Activated T-cell treated with anti-CD3 and anti-CD28 coated beads, Interleukin-2, amount 50 U/mL, for 72 hours (primary cell): Measurements from ENCODE around the gene ATG7. TPM values are rescaled to one million over a fixed set of nuclear protein-coding genes. Genes with fewer than 3 reads are reported as not detected.
"Not testable (repeated sequence)": the region's sequence is repeated elsewhere in the genome, so short reads cannot be mapped to it uniquely, and the experiment has no call there.

Source experiments
- ATAC-seq, 2 donors: fragments of 150-1000 bp; cut with Tn5 transposase; replicated peaks in 1 of 2; 2 replicates each; pipeline ENCODE4 v1.10.0; 2021; ENCODE audit warnings: moderate library complexity in 2 of 2, mild to moderate bottlenecking in 1 of 2
- DNase-seq, 2 donors: peaks; one replicate each; pipeline ENCODE4 v3.0.0; 2021 to 2022; ENCODE audit warnings: mixed read lengths in 1 of 2
- H3K27ac Mint-ChIP-seq: one replicate; pipeline ENCODE4 v1.8.0; 2022; ENCODE audit warnings: mild to moderate bottlenecking, moderate library complexity, mixed read lengths
- H3K27me3 Mint-ChIP-seq: one replicate; pipeline ENCODE4 v1.8.0; 2022; ENCODE audit warnings: low read depth, mixed read lengths
- H3K36me3 Mint-ChIP-seq, 2 donors: one replicate each; pipeline ENCODE4 v1.8.0; 2022; ENCODE audit warnings: mixed read lengths in 2 of 2, mild to moderate bottlenecking in 1 of 2; ENCODE audit not compliant: insufficient read depth in 2 of 2
- H3K4me1 Mint-ChIP-seq: one replicate; pipeline ENCODE4 v1.8.0; 2022; ENCODE audit warnings: low read depth, mixed read lengths
- H3K4me3 Mint-ChIP-seq, 2 donors: one replicate each; pipeline ENCODE4 v1.8.0; 2022; ENCODE audit warnings: mild to moderate bottlenecking in 2 of 2, mixed read lengths in 2 of 2, moderate library complexity in 2 of 2
- H3K9me3 Mint-ChIP-seq, 2 donors: one replicate each; pipeline ENCODE4 v1.8.0; 2022; ENCODE audit warnings: mixed read lengths in 2 of 2
- total RNA-seq, 2 donors: library from RNA; stranded (reverse); gene quantifications; one replicate each; pipeline ENCODE4 v1.2.3, GENCODE V29; 2022

The ATG7 gene
- total RNA-seq, 2 donors from 2014 or later: 29.7 to 38.2 TPM

DNA sequence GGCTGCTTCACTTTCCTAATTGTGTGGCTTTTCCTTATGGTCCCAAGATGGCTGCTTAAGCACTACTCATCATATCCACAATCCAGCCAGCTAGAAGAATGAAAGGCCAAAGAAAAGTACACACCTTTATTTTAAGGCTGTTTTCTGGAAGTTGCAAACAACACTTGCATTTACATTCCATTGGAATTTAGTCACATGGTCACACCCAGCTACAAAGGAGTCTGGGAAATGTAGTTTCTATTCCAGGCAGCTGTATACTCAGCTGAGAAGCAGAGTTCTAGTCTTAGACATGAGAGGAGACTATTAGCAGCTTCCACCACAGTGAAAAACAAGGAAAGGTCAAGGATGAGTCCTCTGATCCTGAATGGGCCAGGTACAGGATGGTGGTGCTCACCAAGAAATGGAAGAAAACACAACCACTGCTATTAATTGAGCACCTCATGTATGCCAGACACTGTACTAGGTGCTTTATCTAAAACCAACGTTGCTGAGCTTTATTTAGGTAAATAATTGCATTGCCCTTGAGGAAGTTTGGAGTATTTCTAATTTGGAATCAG lies 28.0 kb upstream of the ATG7 start:
- ATAC-seq (no peak), DNase-seq (no peak)
- no peaks in the 10 kb centered on the region for H3K27me3 Mint-ChIP-seq
- no peak overlapping the region for H3K27ac Mint-ChIP-seq
- H3K36me3 Mint-ChIP-seq: peaks cover 4 to 5% of the 10 kb centered on the region in 2 donors
- peaks cover 18% of the 10 kb centered on the region for H3K4me1 Mint-ChIP-seq
- no peak overlapping the region for H3K4me3 Mint-ChIP-seq
- H3K9me3 Mint-ChIP-seq: peaks cover 4 to 5% of the 10 kb centered on the region in 2 donors

DNA sequence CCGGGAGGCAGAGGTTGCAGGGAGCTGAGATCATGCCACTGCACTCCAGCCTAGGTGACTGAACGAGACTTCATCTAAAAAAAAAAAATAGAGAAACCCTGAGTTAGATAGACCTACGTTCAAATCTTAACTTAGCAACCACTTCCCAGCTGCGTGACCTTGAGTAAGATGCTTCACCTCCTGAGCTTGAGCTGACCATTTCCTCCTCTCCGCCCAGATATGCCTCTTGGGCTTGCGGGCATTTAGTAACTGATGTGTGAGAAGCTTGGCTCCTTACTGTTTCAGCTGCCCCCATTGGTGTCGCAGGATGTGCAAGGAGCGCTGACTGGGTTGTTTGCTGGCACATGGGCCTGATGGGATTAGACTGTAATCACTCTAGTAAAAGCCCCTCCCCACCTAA lies 26.9 kb upstream of the ATG7 start:
- peak in 1 of 2 donors; percentile 16 for ATAC-seq
- Mint-ChIP-seq H3K4me3 (no peak overlapping the region), H3K27ac (no peak overlapping the region), H3K9me3 (peaks cover 5% of the 10 kb centered on the region in 2 donors), H3K4me1 (peaks cover 8% of the 10 kb centered on the region), H3K27me3 (no peaks in the 10 kb centered on the region), H3K36me3 (peaks cover 5 to 7% of the 10 kb centered on the region in 2 donors)
- no peak for DNase-seq

GRCh38 chr3:11245827-11246662 lies 26.2 kb upstream of the ATG7 start:
- ATAC-seq (peak; percentile 32 to 35), DNase-seq (no peak)
- Mint-ChIP-seq H3K4me1 (peaks cover 9% of the 10 kb centered on the region), H3K4me3 (no peak overlapping the region), H3K9me3 (peaks cover 0 to 2% of the 10 kb centered on the region in 2 donors), H3K36me3 (peaks cover 0 to 5% of the 10 kb centered on the region in 2 donors), H3K27me3 (no peaks in the 10 kb centered on the region), H3K27ac (no peak overlapping the region)

DNA sequence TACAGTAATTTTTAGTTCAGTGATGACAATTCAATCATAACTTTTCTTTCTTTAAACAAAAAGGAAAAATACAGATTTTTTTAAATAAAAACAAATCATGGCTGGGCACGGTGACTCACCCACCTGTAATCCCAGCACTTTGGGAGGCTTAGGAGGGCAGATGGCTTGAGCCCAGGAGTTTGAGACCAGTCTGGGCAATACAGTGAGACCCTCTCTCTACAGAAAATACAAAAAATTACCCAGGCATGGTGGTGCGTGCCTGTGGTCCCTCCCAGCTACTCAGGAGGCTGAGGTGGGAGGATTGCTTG lies 25.6 kb upstream of the ATG7 start:
- peaks cover 0 to 2% of the 10 kb centered on the region in 2 donors for H3K9me3 Mint-ChIP-seq
- peaks cover 14% of the 10 kb centered on the region for H3K4me1 Mint-ChIP-seq
- no peak overlapping the region for H3K27ac Mint-ChIP-seq
- DNase-seq (no peak), ATAC-seq (no peak)
- H3K27me3 Mint-ChIP-seq: no peaks in the 10 kb centered on the region
- no peak overlapping the region for H3K4me3 Mint-ChIP-seq
- peaks cover 0 to 5% of the 10 kb centered on the region in 2 donors for H3K36me3 Mint-ChIP-seq

- Mint-ChIP-seq H3K27ac (no peak overlapping the region), H3K9me3 (peaks cover 0 to 2% of the 10 kb centered on the region in 2 donors), H3K4me3 (no peak overlapping the region), H3K4me1 (peaks cover 21% of the 10 kb centered on the region), H3K36me3 (peaks cover 0 to 5% of the 10 kb centered on the region in 2 donors), H3K27me3 (no peaks in the 10 kb centered on the region)
- DNase-seq (no peak), ATAC-seq (no peak)
These were observed 24.8 kb upstream of the ATG7 start for GRCh38 chr3:11247362-11247761.

DNA sequence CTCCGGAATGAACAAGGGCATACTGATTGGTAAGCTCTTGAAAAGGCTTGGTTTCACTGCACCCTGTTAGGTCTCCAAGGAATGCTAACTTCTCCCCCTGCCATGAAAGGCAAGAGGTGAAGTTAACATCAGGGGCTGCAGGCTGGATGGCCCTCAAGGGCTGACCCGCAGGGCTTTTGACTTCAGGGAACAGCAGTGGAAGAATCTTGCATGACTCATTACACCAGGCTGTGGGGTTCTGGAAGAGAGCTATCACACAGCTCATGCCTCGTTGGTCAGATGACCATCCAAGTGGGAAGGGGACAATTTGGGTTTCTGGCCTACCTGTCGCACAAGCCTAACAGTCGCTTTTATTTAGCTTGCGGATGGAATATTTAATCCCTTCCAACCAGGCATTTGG lies 23.6 kb upstream of the ATG7 start:
- H3K9me3 Mint-ChIP-seq: peaks cover 0 to 2% of the 10 kb centered on the region in 2 donors
- H3K4me1 Mint-ChIP-seq: peaks cover 27% of the 10 kb centered on the region
- no peak overlapping the region for H3K27ac Mint-ChIP-seq
- H3K27me3 Mint-ChIP-seq: peaks cover 10% of the 10 kb centered on the region
- ATAC-seq (no peak), DNase-seq (no peak)
- peaks cover 0 to 12% of the 10 kb centered on the region in 2 donors for H3K36me3 Mint-ChIP-seq
- H3K4me3 Mint-ChIP-seq: no peak overlapping the region

GRCh38 chr3:11250902-11251806 lies 21.0 kb upstream of the ATG7 start:
- Mint-ChIP-seq H3K9me3 (peaks cover 2% of the 10 kb centered on the region in 2 donors), H3K36me3 (peaks cover 2 to 31% of the 10 kb centered on the region in 2 donors), H3K27me3 (peaks cover 12% of the 10 kb centered on the region), H3K4me1 (peaks cover 39% of the 10 kb centered on the region), H3K27ac (peak overlapping the region; percentile 94), H3K4me3 (peak overlapping the region; percentile 76 to 86)
- peak; percentile 11 to 20 for DNase-seq
- peak; percentile 84 to 87 for ATAC-seq

DNA sequence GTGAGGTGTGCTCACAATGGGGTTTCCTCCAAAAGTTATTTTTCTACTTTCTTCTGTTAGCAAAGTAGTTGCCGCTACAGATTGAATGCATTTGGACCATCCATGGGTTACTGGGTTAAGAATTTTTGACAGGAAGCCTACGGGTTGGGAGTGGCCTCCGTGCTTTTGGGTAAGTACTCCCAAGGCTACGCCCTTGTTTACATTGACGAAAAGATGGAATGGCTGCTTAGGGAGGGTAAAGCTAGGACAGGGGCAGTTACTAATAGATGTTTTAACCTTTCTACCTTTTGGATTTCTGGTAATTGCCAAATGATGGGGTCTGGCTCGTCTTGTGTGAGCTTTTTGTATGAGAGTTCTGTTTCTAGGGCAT lies 20.4 kb upstream of the ATG7 start:
- DNase-seq (no peak), ATAC-seq (no peak)
- Mint-ChIP-seq H3K4me3 (peak overlapping the region; percentile 76 to 86), H3K27ac (peak overlapping the region; percentile 94), H3K9me3 (peaks cover 2% of the 10 kb centered on the region in 2 donors), H3K36me3 (peaks cover 2 to 31% of the 10 kb centered on the region in 2 donors), H3K4me1 (peaks cover 39% of the 10 kb centered on the region), H3K27me3 (peaks cover 12% of the 10 kb centered on the region)

DNA sequence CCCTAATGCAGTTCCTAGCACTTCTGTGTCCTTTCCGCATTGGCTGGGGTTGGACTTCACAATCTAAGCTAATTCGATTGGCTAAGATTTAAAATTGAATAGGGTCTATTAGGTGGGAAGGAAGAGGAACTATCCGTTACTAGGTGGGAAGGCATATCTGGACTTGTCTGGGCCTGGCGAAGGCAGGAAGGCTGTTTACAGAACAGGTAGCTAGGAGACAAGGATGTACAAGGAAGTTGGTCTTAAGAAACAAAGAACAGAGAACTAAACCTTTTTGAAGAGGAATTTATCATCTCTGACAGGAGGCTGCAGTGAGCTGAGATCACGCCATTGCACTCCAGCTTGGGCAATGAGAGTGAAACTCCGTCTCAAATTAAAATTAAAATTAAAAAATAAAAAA lies 17.3 kb upstream of the ATG7 start:
- Mint-ChIP-seq H3K4me3 (no peak overlapping the region), H3K27ac (no peak overlapping the region), H3K4me1 (peaks cover 39% of the 10 kb centered on the region), H3K36me3 (peaks cover 2 to 39% of the 10 kb centered on the region in 2 donors), H3K27me3 (peaks cover 12% of the 10 kb centered on the region), H3K9me3 (peaks cover 2% of the 10 kb centered on the region in 2 donors)
- ATAC-seq (no peak), DNase-seq (no peak)

GRCh38 chr3:11255537-11255936 lies 16.7 kb upstream of the ATG7 start:
- not testable (repeated sequence) for H3K9me3 Mint-ChIP-seq, H3K27ac Mint-ChIP-seq, DNase-seq, H3K4me3 Mint-ChIP-seq, ATAC-seq
- Mint-ChIP-seq H3K36me3 (peaks cover 2 to 36% of the 10 kb centered on the region in 2 donors), H3K27me3 (peaks cover 12% of the 10 kb centered on the region), H3K4me1 (peaks cover 35% of the 10 kb centered on the region)

- peaks cover 2 to 29% of the 10 kb centered on the region in 2 donors for H3K36me3 Mint-ChIP-seq
- no peak overlapping the region for H3K4me3 Mint-ChIP-seq
- H3K27me3 Mint-ChIP-seq: peaks cover under 1% of the 10 kb centered on the region
- DNase-seq (no peak), ATAC-seq (no peak)
- H3K4me1 Mint-ChIP-seq: peaks cover 12% of the 10 kb centered on the region
- H3K9me3 Mint-ChIP-seq: peaks cover 0 to 2% of the 10 kb centered on the region in 2 donors
- H3K27ac Mint-ChIP-seq: no peak overlapping the region
These were observed 13.2 kb upstream of the ATG7 start for GRCh38 chr3:11258958-11259357.

- no peak for ATAC-seq
These were observed 11.7 kb upstream of the ATG7 start for GRCh38 chr3:11260460-11260859.

GRCh38 chr3:11269007-11269406 lies 3.2 kb upstream of the ATG7 start:
- no peak for DNase-seq
- peaks cover 0 to 1% of the 10 kb centered on the region in 2 donors for H3K36me3 Mint-ChIP-seq
- H3K4me3 Mint-ChIP-seq: no peak overlapping the region

More at GRCh38 chr3:11260460-11260859, 11.7 kb upstream of the ATG7 start:
- Mint-ChIP-seq H3K9me3 (no peaks in the 10 kb centered on the region), H3K36me3 (peaks cover under 1 to 18% of the 10 kb centered on the region in 2 donors), H3K4me1 (peaks cover 6% of the 10 kb centered on the region), H3K27ac (no peak overlapping the region), H3K4me3 (no peak overlapping the region), H3K27me3 (peaks cover 9% of the 10 kb centered on the region)
- DNase-seq: no peak

More at GRCh38 chr3:11269007-11269406, 3.2 kb upstream of the ATG7 start:
- peaks cover 14% of the 10 kb centered on the region for H3K27me3 Mint-ChIP-seq
- ATAC-seq: no peak
- H3K4me1 Mint-ChIP-seq: peaks cover 16% of the 10 kb centered on the region
- no peaks in the 10 kb centered on the region for H3K9me3 Mint-ChIP-seq
- no peak overlapping the region for H3K27ac Mint-ChIP-seq
